Fibroblast of skin of abdomen (primary cell): Measurements from ENCODE around the gene EIF3L.
A peak's percentile ranks its signal among the peaks of the same experiment; 100 is the strongest.

Experiments
- DNase-seq: peaks from one replicate; pipeline ENCODE4 v3.0.0-alpha.2; 2013

EIF3L gene

DNA sequence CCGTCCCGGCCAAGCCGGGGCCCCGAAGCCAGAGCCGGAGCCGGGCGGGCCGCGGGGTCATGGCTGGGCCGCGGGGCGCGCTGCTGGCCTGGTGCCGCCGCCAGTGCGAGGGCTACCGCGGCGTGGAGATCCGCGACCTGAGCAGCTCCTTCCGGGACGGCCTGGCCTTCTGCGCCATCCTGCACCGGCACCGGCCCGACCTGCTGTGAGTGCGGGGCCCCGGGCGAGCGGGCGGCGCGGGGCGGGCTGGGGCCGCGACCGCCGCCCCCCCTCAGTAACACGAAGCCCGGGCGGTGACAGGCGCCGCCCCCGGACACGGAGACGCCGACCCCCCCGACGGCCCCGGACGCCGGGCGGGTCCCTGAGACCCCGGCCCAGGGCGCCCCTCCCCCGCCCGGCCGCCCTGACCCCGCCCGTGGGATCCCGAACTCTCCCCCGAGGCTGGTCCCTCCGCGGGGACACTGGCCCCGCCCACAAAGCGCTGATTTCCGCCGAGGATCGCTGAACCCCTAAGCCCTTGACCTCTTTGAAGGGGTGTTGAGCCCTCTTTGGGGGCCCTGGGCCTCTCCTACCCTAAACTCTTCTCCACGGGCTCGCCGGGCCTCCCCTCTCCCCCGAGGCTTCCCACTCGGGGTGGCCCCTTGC is 57.3 kb downstream of the EIF3L start:
- DNase-seq: no peak

DNA sequence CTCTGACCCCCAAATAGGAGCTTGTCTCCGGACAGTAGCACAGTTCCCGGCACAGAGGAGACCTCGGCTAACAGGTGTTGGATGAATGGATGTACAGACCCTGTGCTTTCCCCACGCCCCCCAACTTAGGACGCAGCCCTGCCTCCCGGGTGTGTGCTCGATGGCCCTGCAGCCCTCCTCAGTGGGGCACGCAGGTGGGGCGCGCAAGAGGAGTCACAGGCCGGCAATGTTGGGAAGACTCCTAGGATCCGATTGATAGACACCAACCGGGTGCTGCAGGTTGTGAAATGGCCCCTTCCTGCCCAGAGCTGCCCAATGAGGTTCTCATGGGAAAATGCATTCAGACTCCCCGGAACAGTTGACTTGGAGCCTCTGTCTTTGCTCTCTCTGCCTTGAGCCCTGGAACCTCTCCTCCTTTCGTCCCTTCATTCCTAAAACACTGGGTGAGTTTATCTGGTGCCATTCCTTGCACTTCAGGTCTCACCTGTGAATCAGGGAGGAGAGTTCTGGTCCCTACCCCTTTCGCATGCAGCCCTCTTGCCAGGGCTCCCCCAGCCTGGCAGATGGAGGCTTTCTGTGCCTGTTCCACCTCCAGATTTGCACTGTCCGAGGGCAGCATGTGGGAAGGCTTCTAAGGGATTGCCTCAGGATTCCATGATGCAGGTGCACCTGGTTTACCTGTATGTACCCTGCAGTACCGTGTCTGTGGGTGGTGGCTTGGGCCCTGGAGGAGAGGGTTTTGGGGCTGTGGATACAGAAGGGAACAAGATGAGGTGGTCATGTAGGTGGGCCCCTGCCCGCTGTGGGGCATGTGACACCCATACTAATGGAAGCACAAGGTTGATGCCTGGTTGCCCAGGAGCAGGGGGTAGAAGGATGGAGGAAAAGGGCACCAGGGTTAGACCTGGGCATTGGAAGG is 58.1 kb downstream of the EIF3L start:
- no peak for DNase-seq

DNA sequence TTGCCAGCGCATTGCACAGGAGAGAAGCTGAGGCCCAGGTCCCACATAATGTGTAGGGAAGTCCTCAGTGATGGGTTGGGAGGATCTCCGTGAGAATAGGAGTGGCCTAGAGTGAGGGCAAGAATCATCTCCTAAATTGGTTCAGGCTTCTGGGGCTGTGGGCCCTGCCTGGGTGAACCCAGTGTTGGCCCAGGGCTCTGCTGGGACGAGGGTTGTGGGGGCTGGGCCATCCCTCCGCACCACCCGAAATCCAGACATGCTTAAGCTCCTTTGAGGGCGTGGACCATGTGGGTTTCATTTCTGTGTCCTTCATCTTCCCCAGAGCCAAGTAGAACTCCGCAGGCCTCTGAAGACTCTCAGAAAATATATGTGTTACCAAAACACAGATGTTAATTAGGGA is 60.5 kb downstream of the EIF3L start:
- peak; percentile 81 for DNase-seq

DNA sequence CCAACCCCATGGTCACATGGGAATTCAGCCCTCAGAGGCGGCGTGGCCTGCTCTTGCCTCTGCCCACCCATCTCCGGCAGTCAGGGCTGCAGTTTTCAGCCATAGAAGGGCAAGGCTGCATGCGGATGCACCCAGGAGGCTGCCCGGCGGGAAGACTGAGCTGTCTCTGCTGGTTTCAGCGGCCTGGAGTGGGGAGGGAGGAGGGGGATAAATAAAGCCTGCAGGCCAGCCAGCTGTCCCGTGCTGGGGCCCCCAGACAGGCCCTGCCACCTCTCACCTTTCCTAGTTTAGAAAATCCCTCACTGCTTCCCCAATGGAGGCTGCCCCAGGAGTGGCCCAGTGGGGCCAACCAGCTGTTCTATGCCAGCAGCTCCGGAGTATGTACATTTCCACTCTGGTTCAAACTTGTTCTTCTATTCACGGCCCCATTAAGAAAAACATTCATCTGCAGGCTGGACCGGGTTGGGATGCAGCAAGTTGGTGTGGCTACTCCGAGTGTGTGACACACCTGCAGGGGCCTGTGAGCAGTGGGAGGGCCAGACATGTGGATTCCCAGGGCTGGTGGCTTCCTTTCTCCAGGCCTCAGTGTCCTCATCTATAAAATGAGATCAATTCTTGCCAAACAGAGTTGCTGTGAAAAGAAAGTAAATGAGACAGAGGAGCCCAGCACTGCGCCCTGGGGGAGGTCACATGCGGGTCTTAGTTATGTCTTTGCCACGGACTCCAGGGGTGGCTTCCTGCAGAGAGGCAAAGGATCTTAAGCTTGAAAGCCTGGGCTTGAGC is 61.9 kb downstream of the EIF3L start:
- no peak for DNase-seq

DNA sequence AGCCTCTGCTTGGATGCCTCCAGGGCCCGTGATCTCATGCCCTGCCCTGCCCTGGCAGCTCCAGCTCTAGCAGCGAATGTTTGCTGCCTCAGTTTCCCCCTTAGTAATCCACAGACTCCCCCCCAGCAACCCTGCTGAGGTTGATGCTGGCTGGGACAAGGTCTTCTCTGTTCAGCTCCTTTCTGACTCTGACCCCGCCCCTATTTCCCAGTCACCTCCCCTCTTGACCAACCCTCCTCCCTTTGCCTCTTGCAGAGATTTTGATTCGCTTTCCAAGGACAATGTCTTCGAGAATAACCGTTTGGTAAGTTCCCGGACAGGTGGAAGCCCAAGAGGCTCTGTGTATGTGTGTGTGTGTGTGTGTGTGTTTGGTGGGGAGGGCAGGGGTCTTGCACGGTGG is 62.5 kb downstream of the EIF3L start:
- no peak for DNase-seq

DNA sequence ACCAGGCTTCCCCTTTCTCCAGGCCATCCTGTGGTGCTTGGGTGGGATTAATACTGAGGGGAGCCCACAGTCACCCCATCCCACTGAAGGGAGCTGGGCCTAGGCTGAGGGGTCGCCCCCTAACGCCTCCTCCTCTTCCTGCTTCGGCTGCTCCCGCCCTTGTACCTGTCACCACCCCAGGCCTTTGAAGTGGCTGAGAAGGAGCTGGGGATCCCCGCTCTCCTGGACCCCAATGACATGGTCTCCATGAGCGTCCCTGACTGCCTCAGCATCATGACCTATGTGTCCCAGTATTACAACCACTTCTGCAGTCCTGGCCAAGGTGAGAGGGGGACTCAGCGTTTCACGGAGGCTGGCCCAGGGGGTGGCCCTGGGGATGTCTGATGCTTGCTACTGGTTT is 63.0 kb downstream of the EIF3L start:
- DNase-seq: no peak

DNA sequence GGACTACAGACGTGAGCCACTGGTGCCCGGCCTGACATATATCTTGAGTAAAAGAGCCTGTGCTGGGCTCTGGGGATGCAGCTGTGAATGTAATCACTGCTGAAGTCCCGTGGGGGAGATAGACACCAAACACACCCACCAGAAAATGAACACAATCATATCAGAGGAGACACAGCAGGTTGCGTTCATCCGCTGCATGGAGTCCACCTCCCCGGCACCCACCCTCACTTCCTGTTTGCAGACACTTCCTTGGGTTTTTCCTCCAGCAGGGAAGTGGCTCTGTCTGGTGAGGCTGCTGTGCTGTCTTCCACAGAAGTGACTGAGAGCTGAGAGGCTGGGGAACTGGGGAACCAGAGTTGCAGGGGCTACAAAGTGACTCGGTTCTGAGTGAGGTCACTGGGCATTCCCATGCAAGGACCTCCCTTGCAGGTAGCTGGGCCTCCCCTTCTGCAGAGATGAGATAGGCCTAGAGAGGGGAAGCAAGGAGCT is 64.1 kb downstream of the EIF3L start:
- DNase-seq: no peak

DNA sequence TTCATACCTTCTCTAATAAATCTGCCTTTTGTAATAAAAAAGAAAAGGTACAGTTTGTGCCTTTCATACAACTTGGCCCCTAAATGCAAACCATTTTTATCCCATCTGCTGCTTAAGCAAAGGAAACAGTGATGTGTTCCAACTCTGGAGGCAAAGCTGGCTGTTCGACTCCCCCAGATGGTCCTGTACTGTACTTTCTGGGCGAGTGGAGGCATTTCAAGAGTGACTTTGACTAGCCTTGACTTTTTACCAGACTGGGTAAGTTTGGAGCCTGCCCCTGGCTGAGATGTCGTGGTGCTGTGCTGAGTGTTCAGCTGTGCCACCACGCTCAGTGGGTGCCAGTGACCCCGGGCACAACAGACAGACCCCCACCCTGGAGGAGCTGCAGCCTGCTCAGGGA is 67.1 kb downstream of the EIF3L start:
- DNase-seq: no peak

DNA sequence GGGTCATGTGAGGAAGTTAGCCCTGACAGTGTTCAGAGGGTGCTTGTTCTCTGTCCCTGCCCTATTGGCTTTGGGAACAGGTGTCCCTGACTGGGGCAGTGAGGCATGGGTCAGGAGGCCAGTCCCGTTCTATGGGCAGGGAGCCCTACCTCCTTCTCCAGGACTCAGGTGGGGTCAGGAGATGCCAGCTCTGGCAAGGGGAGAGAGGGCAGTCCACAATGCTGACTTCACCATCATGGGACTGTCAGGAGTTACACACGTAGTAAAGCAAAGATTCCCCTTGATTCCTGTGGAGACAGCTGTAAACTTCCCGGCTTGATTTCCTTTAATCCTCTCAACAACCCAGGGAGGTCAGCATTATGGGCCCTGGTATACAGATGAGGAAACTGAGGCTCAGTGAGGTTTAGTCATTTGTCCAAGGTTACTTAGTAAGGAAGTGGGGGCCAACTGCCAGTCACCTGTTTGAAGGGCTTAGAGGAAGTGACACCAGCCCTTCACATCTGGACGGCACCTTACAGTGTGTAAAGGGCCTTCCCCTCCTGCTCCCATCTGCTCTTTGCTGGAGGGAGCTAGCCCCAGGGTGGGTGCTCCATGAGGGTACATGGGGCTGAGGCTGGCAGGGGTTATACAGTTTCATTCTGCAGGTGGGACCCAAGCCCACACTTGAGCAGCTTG is 68.8 kb downstream of the EIF3L start:
- no peak for DNase-seq

DNA sequence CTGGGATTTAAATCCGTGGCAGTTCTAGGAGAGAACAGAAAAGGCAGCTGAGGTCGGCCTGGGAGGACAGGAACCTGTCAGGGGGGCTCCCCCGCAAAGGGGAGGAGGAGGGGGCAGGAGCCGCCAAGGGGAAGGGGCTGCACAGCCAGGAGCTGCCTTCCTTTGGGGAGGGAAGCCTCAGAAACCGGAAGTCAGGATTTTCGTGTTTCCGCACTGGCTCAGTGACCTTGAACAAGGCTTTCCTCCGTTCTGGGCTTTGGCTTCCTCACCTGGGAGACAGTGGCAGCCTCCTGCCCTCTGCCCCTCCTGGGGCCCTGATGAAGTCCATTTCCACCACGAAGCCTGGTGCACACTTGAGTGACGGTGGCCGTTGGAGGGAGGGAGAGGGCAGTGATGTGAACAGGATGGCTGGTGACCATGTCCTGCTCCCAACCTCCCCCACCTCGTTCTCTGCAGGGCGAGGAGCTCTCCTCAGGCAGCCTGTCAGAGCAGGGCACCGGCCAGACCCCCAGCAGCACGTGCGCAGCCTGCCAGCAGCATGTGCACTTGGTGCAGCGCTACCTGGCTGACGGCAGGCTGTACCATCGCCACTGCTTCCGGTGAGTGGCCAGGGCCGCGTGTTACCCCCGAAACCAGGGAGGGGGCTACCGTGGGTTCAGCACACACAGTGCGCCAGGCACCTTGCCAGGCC is 69.5 kb downstream of the EIF3L start:
- DNase-seq: no peak

DNA sequence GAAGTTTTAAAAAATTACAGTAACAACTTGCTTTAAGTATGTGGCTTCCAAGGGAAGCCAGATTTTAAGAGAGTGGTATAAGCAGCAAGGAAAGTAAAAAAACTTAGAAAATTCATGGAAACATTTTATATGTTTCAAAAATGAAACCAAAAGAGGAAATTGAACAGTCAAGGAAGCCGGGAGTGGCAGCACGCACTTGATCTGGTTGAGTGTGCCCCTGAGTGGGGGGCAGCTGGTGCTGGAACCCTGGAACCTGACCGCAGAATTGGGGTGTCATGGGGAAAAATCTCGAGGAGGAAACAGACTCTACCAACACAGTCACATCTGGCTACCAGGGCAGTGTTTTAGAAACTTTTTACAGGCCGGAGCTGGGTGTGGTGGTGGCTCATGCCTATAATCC is 70.9 kb downstream of the EIF3L start:
- no peak for DNase-seq

DNA sequence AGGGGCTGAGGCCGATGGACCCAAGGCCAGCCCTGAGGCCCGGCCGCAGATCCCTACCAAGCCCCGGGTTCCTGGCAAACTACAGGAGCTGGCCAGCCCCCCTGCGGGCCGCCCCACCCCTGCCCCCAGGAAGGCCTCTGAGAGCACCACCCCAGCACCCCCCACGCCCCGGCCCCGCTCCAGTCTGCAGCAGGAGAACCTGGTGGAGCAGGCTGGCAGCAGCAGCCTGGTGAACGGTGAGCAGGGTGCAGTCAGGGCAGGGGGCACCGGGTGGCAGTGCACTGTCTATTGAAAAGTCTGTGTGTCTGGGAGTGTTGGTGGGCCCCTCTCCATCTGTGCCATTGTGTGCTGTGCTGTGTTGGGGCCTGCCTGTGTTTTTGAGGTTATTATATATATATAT is 73.0 kb downstream of the EIF3L start:
- DNase-seq: no peak

DNA sequence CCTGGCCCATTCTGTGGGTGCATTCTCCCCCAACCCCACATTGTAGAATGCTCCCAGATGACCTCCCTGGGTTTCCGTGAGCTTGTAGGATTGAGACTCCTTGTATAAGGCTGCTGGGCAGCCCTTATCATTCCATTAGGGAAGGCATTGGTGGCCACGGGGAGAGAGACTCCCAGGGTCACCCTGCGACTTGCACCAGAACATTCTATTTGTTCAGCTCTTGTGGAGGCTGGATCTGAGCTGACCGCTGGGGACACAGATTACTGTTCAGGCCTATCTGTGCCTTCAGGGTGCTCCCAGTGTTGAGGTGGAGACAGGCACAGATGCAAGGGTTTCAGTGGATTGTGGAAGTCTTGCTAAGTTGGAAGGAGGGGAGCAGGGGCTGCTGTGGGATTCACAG is 74.7 kb downstream of the EIF3L start:
- DNase-seq: no peak

DNA sequence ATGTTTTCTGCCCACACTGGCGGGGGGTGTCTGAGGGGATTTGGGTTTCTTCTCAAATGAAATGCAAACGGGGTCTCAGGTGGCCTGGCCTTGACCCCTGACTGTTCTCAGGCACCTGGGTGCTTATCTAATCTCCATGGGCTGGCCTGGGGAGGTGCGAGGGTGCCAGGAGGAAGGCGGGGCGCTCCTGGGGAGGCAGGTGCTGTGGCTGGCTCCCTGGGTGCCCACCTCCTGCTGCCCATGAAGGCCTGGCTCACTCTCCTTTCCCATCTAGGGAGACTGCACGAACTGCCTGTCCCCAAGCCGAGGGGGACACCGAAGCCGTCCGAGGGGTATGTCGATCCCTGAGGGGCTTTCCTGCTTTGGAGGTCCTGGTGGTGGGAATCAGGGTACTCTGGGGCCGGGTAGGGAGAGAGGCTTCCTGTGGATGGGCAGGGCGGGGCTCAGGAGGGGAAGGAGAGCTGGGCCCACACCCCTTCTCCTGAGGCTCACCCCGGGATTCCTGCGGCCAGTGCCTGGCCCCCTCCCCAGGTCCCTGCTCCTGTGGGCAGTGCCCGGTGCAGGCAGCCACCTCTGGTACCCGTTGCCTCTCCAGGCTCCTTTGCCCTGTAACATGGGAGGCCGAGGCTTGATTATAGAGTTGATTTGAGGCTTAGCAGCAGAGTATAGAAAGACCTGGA is 75.3 kb downstream of the EIF3L start:
- DNase-seq: no peak

DNA sequence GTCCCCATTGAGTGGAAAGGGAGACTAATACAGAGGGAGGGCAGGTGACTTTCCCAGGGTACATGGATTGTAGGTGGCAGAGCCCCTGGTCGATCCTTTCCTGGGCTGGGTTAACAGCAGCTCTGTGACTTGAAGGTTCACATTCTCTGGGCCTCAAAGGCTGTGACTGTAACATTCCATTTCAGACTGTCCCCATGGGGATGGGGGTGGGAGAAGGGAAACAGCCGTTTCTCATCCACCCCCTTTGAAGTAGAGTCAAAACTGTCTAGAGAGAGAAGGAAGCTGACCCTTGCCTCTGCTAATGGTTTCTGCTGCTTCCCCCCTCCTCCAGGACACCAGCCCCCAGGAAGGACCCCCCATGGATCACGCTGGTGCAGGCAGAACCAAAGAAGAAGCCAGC is 76.1 kb downstream of the EIF3L start:
- DNase-seq: no peak

DNA sequence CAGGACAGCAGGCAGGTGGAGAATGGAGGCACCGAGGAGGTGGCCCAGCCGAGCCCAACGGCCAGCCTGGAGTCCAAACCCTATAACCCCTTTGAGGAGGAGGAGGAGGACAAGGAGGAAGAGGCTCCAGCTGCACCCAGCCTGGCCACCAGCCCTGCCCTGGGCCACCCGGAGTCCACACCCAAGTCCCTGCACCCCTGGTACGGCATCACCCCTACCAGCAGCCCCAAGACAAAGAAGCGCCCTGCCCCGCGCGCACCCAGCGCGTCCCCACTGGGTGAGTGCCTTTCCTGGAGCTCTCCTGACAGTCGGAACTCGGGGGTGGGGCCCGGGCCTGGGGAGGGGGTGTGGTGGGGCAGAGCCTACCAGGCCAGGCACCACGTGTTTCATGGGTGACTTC is 76.5 kb downstream of the EIF3L start:
- no peak for DNase-seq

DNA sequence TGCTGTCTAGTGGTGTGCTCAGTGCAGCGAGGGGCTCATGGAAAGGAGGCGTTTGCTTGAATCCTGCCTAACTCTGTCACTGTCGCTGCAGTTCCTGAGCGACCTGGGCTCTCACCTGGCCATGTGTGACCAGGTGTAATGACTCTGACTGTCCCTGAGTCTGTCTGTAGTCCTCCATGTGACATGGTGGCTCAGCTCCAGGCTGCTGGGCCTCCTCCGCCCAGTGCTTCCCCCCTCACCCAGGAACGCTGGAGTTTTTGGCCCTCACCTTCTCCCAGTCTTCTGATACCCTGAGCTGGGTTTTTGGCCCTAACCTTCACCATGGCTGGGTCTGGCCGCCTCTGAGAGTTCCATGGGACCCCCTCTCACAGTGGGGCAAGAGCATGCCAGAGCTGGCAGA is 77.1 kb downstream of the EIF3L start:
- no peak for DNase-seq

DNA sequence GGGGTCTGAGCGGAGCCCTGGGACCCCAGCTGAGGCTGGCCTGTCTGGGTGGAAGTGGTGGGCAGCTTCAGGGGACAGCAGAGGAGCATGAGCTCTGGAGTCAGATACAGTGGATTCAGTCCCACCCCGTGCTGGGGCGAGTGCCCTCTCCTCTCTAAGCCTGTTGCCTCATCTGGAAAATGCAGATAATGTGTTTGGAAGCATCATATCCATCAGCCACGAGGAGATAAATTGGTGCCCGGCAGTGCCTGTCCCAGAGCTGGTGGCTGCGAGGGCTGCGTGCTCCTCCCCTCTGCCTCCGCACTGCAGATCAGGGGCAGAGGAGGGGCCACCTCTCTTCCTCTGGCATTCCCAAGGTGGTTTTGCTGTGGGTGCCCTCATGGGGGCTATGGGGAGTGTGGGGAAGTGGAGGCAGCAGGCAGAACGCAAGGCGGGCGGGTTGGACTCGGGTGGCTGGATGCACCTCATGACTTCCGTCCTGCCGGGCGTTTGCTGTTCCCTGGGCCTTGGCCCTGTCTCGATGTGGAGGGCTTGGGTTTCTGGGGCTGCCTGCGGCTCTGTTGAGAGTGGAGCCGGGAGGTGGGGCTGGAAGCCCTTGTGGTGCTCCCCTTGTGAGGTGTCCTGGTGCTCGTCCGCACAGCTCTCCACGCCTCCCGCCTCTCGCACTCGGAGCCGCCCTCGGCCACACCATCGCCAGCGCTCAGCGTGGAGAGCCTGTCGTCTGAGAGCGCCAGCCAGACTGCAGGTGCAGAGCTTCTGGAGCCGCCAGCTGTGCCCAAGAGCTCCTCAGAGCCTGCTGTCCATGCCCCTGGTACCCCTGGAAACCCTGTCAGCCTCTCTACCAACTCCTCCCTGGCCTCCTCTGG is 77.8 kb downstream of the EIF3L start:
- no peak for DNase-seq

DNA sequence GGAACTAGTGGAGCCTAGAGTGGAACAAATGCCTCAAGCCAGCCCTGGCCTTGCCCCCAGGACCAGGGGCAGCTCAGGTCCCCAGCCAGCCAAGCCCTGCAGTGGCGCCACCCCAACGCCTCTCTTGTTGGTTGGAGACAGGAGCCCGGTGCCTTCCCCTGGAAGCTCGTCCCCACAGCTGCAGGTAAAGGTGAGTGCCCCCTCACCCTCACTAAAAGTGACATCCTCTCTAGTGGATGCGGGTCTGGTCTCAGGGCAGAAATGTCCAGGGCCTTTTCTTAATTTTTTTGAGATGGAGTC is 78.4 kb downstream of the EIF3L start:
- DNase-seq: no peak

DNA sequence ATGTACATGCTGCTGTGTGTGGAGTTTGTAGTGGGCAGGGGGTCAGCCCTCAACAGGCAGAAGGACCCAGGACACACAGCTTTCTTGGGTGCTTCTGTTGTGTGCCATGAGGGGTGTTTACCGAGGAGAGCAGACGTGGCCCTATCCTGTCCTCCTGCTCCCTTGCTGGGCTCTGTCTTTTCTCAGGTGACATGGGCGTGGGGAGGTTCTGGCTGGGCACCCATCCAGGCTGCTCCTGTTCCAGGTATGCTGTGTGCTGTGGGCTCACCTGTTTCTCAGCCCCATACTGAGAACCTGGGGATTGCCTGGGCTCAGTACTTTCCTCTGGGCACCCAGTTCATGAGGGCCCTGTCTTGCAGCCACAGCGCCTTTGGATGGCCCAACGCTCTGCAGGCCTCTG is 80.2 kb downstream of the EIF3L start:
- no peak for DNase-seq
